Osteoblast (primary cell): ENCODE data around the gene ZNF474. TPM values are rescaled to one million over a fixed set of nuclear protein-coding genes. Genes with fewer than 3 reads are reported as not detected.

ENCODE experiments used
- DNase-seq: peaks from one replicate; pipeline ENCODE4 v3.0.0; 2011; ENCODE audit warnings: low spot score, mixed read lengths; ENCODE audit not compliant: insufficient read length; ENCODE audit errors: missing footprints
- H2AFZ ChIP-seq: 2 replicates; pipeline ENCODE4 v1.6.0; 2011; ENCODE audit warnings: mild to moderate bottlenecking, low read length
- H3K27ac ChIP-seq: 2 replicates; pipeline ENCODE4 v1.5.1; 2011; ENCODE audit warnings: mild to moderate bottlenecking, low read depth, low read length, moderate library complexity
- H3K27me3 ChIP-seq: 2 replicates; pipeline ENCODE4 v1.6.0; 2012; ENCODE audit warnings: mild to moderate bottlenecking, control low read depth, inconsistent platforms, low read length, moderate library complexity; ENCODE audit not compliant: insufficient read depth
- H3K36me3 ChIP-seq: 2 replicates; pipeline ENCODE4 v1.5.1; 2011; ENCODE audit warnings: mild to moderate bottlenecking, low read length, control low read depth, moderate library complexity; ENCODE audit not compliant: insufficient read depth
- H3K4me1 ChIP-seq: 2 replicates; pipeline ENCODE4 v1.5.1; 2011; ENCODE audit warnings: mild to moderate bottlenecking, low read length, control low read depth, moderate library complexity; ENCODE audit not compliant: insufficient read depth
- H3K4me2 ChIP-seq: 2 replicates; pipeline ENCODE4 v1.6.0; 2011; ENCODE audit warnings: mild to moderate bottlenecking, low read length; ENCODE audit not compliant: insufficient read depth
- H3K4me3 ChIP-seq: fragments of 200-600 bp; sonication (generic); 3 replicates; pipeline ENCODE4 v1.5.1; 2012; ENCODE audit warnings: mild to moderate bottlenecking, low read length, inconsistent platforms; ENCODE audit not compliant: insufficient read depth
- H3K79me2 ChIP-seq: 2 replicates; pipeline ENCODE4 v1.6.0; 2012; ENCODE audit warnings: mild to moderate bottlenecking, low read length, control low read depth, inconsistent platforms; ENCODE audit not compliant: insufficient read depth
- H3K9me3 ChIP-seq: 2 replicates; pipeline ENCODE4 v1.5.1; 2011; ENCODE audit warnings: low read depth, low read length, control low read depth
- H4K20me1 ChIP-seq: 2 replicates; pipeline ENCODE4 v1.6.0; 2012; ENCODE audit warnings: mild to moderate bottlenecking, low read length, control low read depth; ENCODE audit not compliant: insufficient read depth
- CTCF ChIP-seq: IDR thresholded peaks from 2 replicates; pipeline ENCODE4 v1.5.1; 2011; ENCODE audit warnings: mild to moderate bottlenecking, low read depth, low read length, moderate library complexity; ENCODE audit errors: extremely low read depth
- total RNA-seq: library from RNA; depleted of rRNA; stranded (reverse); fragments of >200 nt; gene quantifications from 2 replicates; pipeline ENCODE4 v1.2.3, GENCODE V29; 2012

The ZNF474 gene
- total RNA-seq, 1 donor = 0.72 TPM

DNA sequence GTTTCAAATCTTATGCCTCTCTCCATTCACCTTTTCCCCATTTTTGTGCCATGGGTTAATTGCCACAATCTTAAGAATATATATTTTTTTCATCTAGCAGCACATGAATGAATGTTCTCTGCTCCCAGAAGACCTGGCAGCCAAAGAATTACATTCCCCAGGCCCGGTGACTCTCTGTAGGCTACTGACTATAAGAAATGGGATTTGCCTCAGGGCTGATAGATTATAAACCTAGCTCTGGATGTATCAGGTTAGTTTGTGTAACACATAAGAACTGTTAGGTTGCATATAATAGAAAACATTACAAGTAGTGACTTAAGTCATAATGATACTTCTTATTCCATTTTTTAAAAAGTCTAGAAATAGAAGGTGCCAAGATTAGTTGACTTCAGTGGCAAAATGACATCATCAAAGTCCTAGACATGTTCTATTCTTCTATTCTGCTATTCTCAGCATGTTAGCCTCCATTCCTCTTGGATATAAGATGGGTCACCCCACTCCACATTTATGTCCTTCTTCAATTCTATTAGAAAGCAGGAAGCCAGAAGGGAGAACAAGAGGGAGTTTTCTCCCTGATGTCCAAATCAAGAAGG lies 10.9 kb upstream of the ZNF474 start:
- Histone ChIP-seq H3K4me3 (no peak overlapping the region), H2AFZ (no peak overlapping the region), H3K36me3 (no peaks in the 10 kb centered on the region), H3K27ac (no peak overlapping the region), H4K20me1 (no peaks in the 10 kb centered on the region), H3K27me3 (no peaks in the 10 kb centered on the region), H3K79me2 (no peaks in the 10 kb centered on the region), H3K9me3 (no peaks in the 10 kb centered on the region), H3K4me1 (no peaks in the 10 kb centered on the region), H3K4me2 (no peak overlapping the region)
- no peak for TF ChIP-seq CTCF
- no peak for DNase-seq

- H3K27me3 ChIP-seq = no peaks in the 10 kb centered on the region
- H3K79me2 ChIP-seq = no peaks in the 10 kb centered on the region
- H3K9me3 ChIP-seq = no peaks in the 10 kb centered on the region
- no peaks in the 10 kb centered on the region for H3K36me3 ChIP-seq
- no peaks in the 10 kb centered on the region for H3K4me1 ChIP-seq
- H3K27ac ChIP-seq = no peak overlapping the region
- no peak for DNase-seq
- TF ChIP-seq CTCF = no peak
- no peak overlapping the region for H3K4me3 ChIP-seq
- no peaks in the 10 kb centered on the region for H4K20me1 ChIP-seq
- H2AFZ ChIP-seq = no peak overlapping the region
- H3K4me2 ChIP-seq = no peak overlapping the region
Measured at GRCh38 chr5:122119205-122119604, 10.1 kb upstream of the ZNF474 start.

DNA sequence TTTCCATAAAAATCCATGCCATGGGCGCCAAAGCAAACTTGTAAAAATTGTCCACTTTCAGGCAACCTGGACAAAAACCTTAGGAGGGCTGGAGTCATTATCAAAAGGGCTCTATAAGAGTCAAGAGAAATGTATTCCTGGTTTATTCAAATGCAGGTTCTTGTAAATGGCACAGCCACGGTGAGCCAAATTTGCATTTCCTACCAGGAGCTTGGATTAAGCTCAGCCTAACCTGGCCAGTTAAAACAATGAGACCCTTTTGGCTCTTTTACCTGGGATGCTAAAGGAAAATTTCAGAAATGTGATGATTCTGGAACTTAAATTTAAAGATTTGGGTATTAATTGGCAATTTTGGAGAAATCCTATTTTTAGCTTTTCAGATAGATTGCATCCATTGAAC lies 8.9 kb upstream of the ZNF474 start:
- no peaks in the 10 kb centered on the region for H3K27me3 ChIP-seq
- no peak overlapping the region for H3K4me3 ChIP-seq
- TF ChIP-seq CTCF = no peak
- DNase-seq = no peak
- no peaks in the 10 kb centered on the region for H3K79me2 ChIP-seq
- H3K4me1 ChIP-seq = peaks cover under 1% of the 10 kb centered on the region
- no peaks in the 10 kb centered on the region for H3K9me3 ChIP-seq
- H2AFZ ChIP-seq = no peak overlapping the region
- H3K27ac ChIP-seq = no peak overlapping the region
- H3K36me3 ChIP-seq = no peaks in the 10 kb centered on the region
- H4K20me1 ChIP-seq = no peaks in the 10 kb centered on the region
- no peak overlapping the region for H3K4me2 ChIP-seq

DNA sequence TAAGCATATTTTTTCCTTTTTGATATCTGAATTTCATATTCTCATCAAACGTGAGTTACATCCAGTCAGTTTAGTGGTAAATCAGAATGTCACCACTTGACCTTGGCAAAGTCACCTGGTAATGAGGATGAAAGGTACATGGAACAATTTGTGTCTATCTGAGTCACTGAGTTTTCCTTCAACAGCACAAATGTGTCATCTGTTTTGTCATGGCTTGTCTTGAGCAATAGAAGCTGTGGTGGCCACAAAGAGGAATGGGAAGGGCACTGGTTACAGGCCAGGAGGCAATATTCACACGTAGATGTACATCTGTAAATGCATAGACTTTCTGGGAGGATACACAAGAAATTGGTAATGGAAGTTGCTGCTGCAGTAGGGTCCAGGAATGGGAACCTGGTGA lies 8.4 kb upstream of the ZNF474 start:
- no peaks in the 10 kb centered on the region for H3K9me3 ChIP-seq
- H3K4me1 ChIP-seq = peaks cover 5% of the 10 kb centered on the region
- DNase-seq = no peak

More for the DNA sequence above, 8.4 kb upstream of the ZNF474 start:
- Histone ChIP-seq H3K4me3 (no peak overlapping the region), H3K27me3 (no peaks in the 10 kb centered on the region), H3K27ac (no peak overlapping the region), H2AFZ (no peak overlapping the region), H3K4me2 (no peak overlapping the region), H4K20me1 (no peaks in the 10 kb centered on the region), H3K36me3 (no peaks in the 10 kb centered on the region), H3K79me2 (no peaks in the 10 kb centered on the region)
- no peak for TF ChIP-seq CTCF
